Right atrium auricular region (tissue), 2 donors: ENCODE measurements around the gene AP2B1. TPM values are rescaled to one million over a fixed set of nuclear protein-coding genes. Genes with fewer than 3 reads are reported as not detected.

Experiments
- DNase-seq: peaks from one replicate; pipeline ENCODE4 v3.0.0-alpha.2; 2019; ENCODE audit warnings: low spot score
- H3K27ac ChIP-seq, 2 donors: fragments of 200-600 bp; sonication (generic); 1 replicate in 1 of 2; 2 replicates in 1 of 2; pipeline ENCODE4 v1.5.1; 2016 to 2019
- H3K27me3 ChIP-seq, 2 donors: fragments of 200-600 bp; sonication (generic); one replicate each; pipeline versions ENCODE4 v1.5.1 to v1.6.0; 2017 to 2019
- H3K36me3 ChIP-seq: fragments of 200-600 bp; sonication (generic); one replicate; pipeline ENCODE4 v1.5.1; 2016
- H3K4me1 ChIP-seq, 2 donors: fragments of 200-600 bp; sonication (generic); one replicate each; pipeline versions ENCODE4 v1.5.1 to v1.6.0; 2017 to 2019
- H3K4me3 ChIP-seq, 2 donors: fragments of 200-600 bp; sonication (generic); 1 replicate in 1 of 2; 2 replicates in 1 of 2; pipeline ENCODE4 v1.5.1; 2017 to 2019; ENCODE audit warnings: mild to moderate bottlenecking in 1 of 2, moderate library complexity in 1 of 2
- H3K9me3 ChIP-seq, 2 donors: fragments of 200-600 bp; sonication (generic); one replicate each; pipeline ENCODE4 v1.5.1; 2019
- CTCF ChIP-seq, 2 donors: fragments of 200-600 bp; sonication (generic); IDR thresholded peaks; one replicate each; pipeline ENCODE4 v1.5.1; 2019; ENCODE audit warnings: antibody characterized with exemption in 2 of 2
- total RNA-seq, 2 donors: library from RNA; depleted of rRNA; stranded (reverse); fragments of >200 nt; gene quantifications; one replicate each; pipeline ENCODE4 v1.1.0, GENCODE V29; 2016

Gene AP2B1
- total RNA-seq, 2 donors from 2014 or later: 79.8 to 80.1 TPM

GRCh38 chr17:35757243-35757642 is 170.1 kb downstream of the AP2B1 start:
- Histone ChIP-seq H3K9me3 (no peaks in the 10 kb centered on the region), H3K27me3 (no peaks in the 10 kb centered on the region), H3K27ac (no peak overlapping the region), H3K4me1 (peaks cover 0 to 11% of the 10 kb centered on the region in 2 donors), H3K36me3 (no peaks in the 10 kb centered on the region), H3K4me3 (no peak overlapping the region)
- DNase-seq: no peak
- no peak for TF ChIP-seq CTCF (IDR thresholded peaks at IDR 0.05)

GRCh38 chr17:35760587-35760986 is 173.5 kb downstream of the AP2B1 start, which contains the start of gene C17orf50:
C17orf50 (plus strand) TSS chr17:35760887; CDS start chr17:35760942, 55 bp downstream.
- no peaks in the 10 kb centered on the region for H3K36me3 ChIP-seq
- H3K27ac ChIP-seq: no peak within 1 kb of the TSS
- no peak for DNase-seq
- no peak for TF ChIP-seq CTCF (IDR thresholded peaks at IDR 0.05)
- H3K9me3 ChIP-seq: no peaks in the 10 kb centered on the region
- H3K4me1 ChIP-seq: peaks cover 0 to 15% of the 10 kb centered on the region in 2 donors
- H3K4me3 ChIP-seq: no peak within 1 kb of the TSS
- no peaks in the 10 kb centered on the region for H3K27me3 ChIP-seq

- Histone ChIP-seq H3K27me3 (no peaks in the 10 kb centered on the region), H3K4me3 (no peak overlapping the region), H3K4me1 (peaks cover 0 to 15% of the 10 kb centered on the region in 2 donors), H3K27ac (no peak overlapping the region), H3K36me3 (no peaks in the 10 kb centered on the region), H3K9me3 (no peaks in the 10 kb centered on the region)
- TF ChIP-seq CTCF (IDR thresholded peaks at IDR 0.05): no peak
- no peak for DNase-seq
Measured at GRCh38 chr17:35761601-35762000, 174.5 kb downstream of the AP2B1 start.

- no peaks in the 10 kb centered on the region for H3K27me3 ChIP-seq
Measured at GRCh38 chr17:35763767-35764122, 176.6 kb downstream of the AP2B1 start.

GRCh38 chr17:35764123-35764991 is 177.2 kb downstream of the AP2B1 start:
- no peaks in the 10 kb centered on the region for H3K27me3 ChIP-seq
- H3K27ac ChIP-seq: peak overlapping the region in 1 of 2 donors; percentile 46
- peaks cover 0 to 15% of the 10 kb centered on the region in 2 donors for H3K4me1 ChIP-seq
- no peaks in the 10 kb centered on the region for H3K9me3 ChIP-seq
- no peaks in the 10 kb centered on the region for H3K36me3 ChIP-seq
- H3K4me3 ChIP-seq: peak overlapping the region; percentile 38 to 62
- DNase-seq: peak; percentile 81
- peak; percentile 93 to 95 for TF ChIP-seq CTCF (IDR thresholded peaks at IDR 0.05)

More at GRCh38 chr17:35763767-35764122, 176.6 kb downstream of the AP2B1 start:
- H3K36me3 ChIP-seq: no peaks in the 10 kb centered on the region
- no peaks in the 10 kb centered on the region for H3K9me3 ChIP-seq
- peaks cover 0 to 15% of the 10 kb centered on the region in 2 donors for H3K4me1 ChIP-seq
- no peak for TF ChIP-seq CTCF (IDR thresholded peaks at IDR 0.05)
- no peak overlapping the region for H3K27ac ChIP-seq
- peak overlapping the region; percentile 38 to 62 for H3K4me3 ChIP-seq
- no peak for DNase-seq
